GM12873 (cell line): ENCODE measurements around the gene SLC43A3.

ENCODE experiments used
- TF ChIP-seq, protein P1 (sequence below): IDR thresholded peaks from 2 replicates; pipeline ENCODE4 v1.5.1; 2012; ENCODE audit warnings: low read depth, mild to moderate bottlenecking, moderate library complexity, low read length, control low read depth; ENCODE audit not compliant: insufficient read depth; ENCODE audit errors: missing control alignments

SLC43A3 gene

DNA sequence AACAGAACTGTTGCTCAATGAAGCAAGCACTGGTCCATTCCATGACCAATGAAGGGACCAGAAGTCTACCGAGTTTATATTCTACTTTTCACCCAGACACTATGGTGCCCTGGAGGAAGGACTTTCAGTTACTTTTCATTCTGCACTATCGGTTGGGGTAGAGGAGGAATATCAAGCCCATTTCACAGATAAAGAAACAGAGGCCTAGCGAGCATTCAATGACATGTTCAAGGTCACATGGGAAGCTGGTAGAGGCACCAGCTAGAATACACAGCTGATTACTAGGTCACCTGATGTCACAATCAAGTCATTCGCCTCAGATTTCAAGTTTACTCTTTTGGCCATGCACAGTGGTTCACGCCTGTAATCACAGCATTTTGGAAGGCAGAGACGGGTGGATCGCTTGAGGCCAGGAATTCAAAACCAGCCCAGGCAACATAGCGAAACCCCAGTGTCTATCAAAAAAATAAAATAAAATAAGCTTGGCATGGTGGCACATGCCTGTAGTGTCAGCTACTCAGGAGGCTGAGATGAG lies 18.9 kb downstream of the SLC43A3 start:
- TF ChIP-seq, protein P1, sequence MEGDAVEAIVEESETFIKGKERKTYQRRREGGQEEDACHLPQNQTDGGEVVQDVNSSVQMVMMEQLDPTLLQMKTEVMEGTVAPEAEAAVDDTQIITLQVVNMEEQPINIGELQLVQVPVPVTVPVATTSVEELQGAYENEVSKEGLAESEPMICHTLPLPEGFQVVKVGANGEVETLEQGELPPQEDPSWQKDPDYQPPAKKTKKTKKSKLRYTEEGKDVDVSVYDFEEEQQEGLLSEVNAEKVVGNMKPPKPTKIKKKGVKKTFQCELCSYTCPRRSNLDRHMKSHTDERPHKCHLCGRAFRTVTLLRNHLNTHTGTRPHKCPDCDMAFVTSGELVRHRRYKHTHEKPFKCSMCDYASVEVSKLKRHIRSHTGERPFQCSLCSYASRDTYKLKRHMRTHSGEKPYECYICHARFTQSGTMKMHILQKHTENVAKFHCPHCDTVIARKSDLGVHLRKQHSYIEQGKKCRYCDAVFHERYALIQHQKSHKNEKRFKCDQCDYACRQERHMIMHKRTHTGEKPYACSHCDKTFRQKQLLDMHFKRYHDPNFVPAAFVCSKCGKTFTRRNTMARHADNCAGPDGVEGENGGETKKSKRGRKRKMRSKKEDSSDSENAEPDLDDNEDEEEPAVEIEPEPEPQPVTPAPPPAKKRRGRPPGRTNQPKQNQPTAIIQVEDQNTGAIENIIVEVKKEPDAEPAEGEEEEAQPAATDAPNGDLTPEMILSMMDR = no peak

DNA sequence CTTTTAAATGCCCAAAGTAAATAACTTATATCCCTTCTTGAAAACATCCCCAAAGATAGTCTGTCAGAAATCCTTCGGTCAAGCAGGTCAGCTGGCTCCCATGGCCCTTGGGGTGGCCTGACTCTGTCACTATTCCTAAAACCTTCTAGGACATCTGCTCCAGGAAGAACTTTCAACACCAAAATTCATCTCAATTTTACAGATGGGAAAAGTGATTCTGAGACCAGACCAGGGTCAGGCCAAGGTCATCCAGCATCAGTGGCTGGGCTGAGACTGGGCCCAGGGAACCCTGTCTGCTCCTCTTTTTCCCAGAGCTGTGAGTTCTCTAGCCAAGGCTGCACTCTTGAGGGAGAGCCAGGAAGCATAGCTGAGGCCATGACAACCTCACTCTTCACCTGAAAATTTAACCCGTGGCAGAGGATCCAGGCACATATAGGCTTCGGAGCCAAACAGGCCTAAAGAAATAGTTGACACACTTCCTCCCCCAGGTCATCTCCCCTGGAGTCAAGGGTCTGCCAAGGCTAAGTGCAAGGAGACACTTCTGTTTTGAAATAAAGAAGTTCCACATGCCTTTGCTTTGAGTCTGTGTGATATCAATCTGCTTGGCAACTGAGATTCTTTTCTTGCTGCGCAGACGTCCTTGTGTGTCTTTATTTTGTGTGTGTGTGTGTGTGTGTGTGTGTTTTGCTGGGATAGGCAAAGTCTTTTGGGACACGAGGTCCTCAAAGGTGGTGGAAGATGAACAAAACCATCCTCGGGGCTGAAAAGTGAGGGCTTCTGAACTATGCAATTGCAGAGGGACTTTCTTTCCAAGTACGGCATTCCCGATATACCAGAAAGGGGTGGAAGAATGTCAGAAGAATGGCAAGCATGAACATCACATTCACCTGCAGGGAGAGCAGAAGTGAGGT lies 19.7 kb downstream of the SLC43A3 start:
- TF ChIP-seq, protein P1 = no peak

DNA sequence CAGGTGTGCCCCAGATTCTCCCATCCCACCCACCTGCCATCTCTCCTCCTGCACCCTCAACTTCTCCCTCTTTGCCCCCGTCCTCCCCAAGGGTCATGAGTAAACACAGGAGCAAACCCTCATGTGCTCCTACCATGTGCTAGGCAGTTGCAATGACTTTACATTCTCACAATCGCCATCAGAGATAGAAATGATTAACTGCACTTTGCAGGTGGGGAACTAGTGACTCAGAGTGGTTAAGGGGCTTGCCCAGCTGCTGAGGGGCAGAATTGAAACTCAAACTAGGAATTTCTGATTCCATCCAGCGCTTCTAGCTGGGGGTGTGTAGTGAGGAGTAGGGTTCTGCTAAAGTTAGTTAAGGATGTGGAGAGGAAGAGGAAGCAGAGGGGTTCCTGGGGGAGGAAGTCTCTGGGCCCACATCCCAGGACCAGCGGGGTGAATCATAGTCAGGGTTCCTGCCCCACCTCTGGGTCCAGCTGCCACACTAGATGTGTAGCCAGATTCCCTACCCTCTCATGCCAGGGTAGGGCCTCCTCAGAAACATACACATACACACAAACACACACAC lies 20.5 kb downstream of the SLC43A3 start:
- TF ChIP-seq, protein P1 = no peak

DNA sequence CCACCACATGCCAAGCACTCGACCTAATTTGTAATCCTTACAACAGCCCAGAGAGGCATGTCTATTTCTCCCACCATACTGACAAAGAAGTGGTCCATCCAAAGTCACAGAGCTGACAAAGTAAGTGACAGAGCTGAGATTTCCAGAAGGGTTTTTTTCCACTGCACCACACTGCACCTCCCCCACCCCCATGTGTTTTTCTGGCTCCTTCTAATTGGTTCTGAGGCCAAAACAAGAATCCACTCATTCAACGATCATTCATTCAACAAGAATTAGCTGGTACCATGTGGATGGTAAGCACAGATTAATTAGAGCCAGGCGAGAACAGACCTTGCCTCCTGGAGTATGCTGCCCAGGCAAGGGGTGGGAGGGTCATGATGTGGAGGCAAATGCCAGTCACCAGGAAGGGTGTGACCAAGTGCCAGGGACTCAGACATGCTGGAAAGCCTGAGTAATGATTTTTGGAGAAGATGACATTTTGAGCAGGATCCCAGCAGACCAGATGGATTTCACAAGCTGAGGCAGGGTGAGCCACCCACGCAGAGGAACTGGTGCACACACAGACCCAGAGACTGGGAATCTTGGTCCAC lies 21.6 kb downstream of the SLC43A3 start:
- TF ChIP-seq, protein P1 = no peak

DNA sequence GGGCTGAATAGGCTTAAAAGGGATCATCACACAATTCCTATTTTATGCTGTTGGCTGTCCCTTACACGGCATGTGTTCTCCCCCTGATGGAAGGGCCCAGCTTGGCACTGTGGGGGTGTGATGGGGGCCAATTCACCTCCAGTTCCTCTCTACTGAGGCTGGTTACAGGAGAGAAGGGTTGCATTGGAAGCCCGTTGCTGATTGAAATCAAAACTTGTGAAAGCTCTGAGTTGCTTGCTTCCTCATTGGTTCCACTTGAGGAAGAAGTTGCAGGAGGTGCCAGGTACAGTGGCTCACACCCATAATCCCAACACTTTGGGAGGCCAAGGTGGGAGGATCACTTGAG lies 23.1 kb downstream of the SLC43A3 start:
- TF ChIP-seq, protein P1 = no peak

DNA sequence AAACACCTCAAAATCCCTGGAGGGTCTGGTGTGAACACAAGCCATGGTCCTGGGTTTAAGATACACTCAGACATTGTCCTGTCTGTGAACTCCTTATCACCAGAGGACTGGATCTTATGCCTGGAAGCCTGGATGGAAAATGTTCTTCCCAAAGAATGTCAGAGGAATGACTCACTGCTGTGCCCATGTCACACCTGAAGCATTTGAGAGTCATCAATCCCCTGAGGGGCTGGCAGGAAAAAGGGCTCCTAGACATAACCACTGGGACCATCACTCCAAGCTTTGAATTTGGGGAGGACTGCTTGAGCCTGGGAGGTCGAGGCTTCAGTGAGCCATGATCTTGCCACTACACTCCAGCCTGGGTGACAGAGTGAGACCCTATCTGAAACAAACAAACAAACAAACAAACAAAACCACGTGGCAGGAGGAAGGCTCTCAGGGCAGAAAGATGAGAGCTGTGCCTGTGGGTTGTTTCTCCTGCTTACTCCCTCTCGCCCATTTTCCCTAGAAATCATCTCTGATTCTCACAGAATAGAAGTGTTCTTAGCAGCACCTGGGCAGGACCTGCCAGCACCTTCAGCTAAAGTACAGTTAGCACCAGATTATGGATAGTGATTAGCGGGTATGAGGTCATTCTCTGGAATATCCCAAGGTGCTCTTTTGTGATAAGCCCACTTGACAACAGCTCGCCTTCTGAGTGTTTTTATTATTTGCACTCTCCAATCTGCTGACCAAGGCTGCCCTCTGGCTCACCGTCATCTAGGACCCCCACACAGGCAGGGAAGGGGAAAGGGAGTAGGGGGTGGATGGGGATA lies 24.5 kb downstream of the SLC43A3 start:
- TF ChIP-seq, protein P1 = no peak
